Measurements from ENCODE around the gene MTHFS.

The MTHFS gene

DNA sequence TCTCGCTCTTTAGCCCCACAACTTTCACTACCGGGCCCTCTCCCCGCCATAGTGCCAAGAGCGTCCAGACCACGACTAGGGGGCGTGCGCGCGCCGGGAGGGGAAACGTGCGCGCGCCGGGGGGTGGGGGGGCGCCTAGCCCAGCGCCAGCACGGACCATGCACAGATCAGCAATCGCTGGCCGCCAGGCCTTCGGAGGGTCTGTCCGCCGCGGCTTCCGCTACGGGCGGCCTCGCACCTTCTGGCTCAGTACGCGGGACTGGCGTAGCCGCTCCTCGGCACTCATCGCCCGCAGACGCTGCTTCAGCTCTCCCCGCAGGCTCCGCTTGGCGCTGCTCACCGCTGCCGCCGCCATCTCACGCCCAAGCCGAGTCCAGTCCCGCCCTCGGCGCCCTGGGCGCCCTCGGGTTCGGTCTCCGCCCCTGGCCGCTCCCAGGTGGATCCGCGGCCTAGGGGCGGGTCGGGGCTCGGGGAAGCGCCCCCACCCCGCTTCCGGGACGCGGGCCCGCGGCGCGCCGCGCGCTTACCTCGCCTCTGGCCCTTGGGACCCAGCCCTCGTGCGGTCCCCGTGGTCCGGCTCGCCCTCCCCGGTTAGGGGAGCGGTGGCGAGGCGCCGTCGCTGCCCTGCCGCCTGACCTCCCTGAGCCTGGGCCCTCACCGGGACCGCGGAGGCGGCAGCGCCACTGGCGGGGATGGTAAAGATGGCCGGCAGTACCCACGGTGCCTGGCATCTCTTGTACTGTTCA is at the start of gene MTHFS:
TSS of gene MTHFS (minus strand) at position 381 of the 746 bp plus-strand sequence. CDS start at position 355, 26 bp downstream.
- peak; percentile 47 for TF ChIP-seq CTCF (IDR thresholded peaks at IDR 0.05)
- peak within 1 kb of the TSS; percentile 96 for H3K27ac ChIP-seq
- no peaks in the 10 kb centered on the region for H3K27me3 ChIP-seq (ENCODE audit: control insufficient read depth, insufficient read depth, low read length)
- H3K9me3 ChIP-seq (ENCODE audit: control insufficient read depth, low read length), result no peaks in the 10 kb centered on the region
- H2AFZ ChIP-seq, result peak within 1 kb of the TSS; percentile 91
- peaks cover 5% of the 10 kb centered on the region for H3K79me2 ChIP-seq
- no peaks in the 10 kb centered on the region for H3K36me3 ChIP-seq (ENCODE audit: control insufficient read depth, insufficient read depth, low read length)
- peaks cover 7% of the 10 kb centered on the region for H3K4me1 ChIP-seq
- H3K4me2 ChIP-seq (ENCODE audit: low read length), result peak within 1 kb of the TSS; percentile 93
- H3K4me3 ChIP-seq (ENCODE audit: low read depth, low read length), result peak within 1 kb of the TSS; percentile 80
- H3K9ac ChIP-seq, result peak within 1 kb of the TSS; percentile 89

DNA sequence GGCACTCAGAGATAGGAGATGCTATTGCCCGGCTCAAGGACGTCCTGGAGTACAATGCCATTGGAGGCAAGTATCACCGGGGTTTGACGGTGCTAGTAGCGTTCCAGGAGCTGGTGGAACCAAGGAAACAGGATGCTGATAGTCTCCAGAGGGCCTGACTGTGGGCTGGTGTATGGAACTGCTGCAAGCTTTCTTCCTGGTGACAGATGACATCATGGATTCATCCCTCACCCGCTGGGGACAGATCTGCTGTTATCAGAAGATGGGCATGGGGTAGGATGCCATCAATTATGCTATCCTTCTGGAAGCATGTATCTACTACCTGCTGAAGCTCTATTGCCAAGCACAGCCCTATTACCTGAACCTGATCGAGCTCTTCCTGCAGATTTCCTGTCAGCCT is 47.8 kb upstream of the MTHFS start:
- no peaks in the 10 kb centered on the region for H3K27me3 ChIP-seq (ENCODE audit: control insufficient read depth, insufficient read depth, low read length)
- H2AFZ ChIP-seq, result no peak overlapping the region
- TF ChIP-seq CTCF (IDR thresholded peaks at IDR 0.05), result no peak
- H3K36me3 ChIP-seq (ENCODE audit: control insufficient read depth, insufficient read depth, low read length), result no peaks in the 10 kb centered on the region
- H3K79me2 ChIP-seq, result no peaks in the 10 kb centered on the region
- H3K9ac ChIP-seq, result no peak overlapping the region
- no peaks in the 10 kb centered on the region for H3K4me1 ChIP-seq
- no peak overlapping the region for H3K4me3 ChIP-seq (ENCODE audit: low read depth, low read length)
- no peak overlapping the region for H3K27ac ChIP-seq
- no peak overlapping the region for H3K4me2 ChIP-seq (ENCODE audit: low read length)
- no peaks in the 10 kb centered on the region for H3K9me3 ChIP-seq (ENCODE audit: control insufficient read depth, low read length)

DNA sequence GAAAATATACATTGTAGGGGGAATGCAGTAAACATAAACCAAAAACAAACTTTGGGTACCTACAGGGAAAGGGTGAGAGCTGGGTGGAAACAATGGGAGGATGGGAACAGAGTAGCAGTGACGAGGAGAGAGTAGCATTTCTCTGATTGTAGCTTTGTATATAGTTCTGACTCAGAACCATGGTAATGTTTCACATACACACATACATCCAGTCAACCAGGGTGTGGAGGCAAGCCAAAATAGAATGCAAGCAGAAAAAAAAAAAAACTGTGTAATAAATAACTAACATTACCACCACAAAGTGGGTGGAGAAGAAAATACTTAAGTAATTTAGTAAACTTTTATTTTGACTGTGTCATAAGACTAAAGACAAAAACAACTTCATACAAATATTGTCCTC is 47.0 kb upstream of the MTHFS start:
- Histone ChIP-seq H3K79me2 (no peaks in the 10 kb centered on the region), H3K27me3 (ENCODE audit: control insufficient read depth, insufficient read depth, low read length) (no peaks in the 10 kb centered on the region), H3K4me2 (ENCODE audit: low read length) (no peak overlapping the region), H3K4me3 (ENCODE audit: low read depth, low read length) (no peak overlapping the region), H3K9me3 (ENCODE audit: control insufficient read depth, low read length) (no peaks in the 10 kb centered on the region), H3K36me3 (ENCODE audit: control insufficient read depth, insufficient read depth, low read length) (no peaks in the 10 kb centered on the region), H3K27ac (no peak overlapping the region), H2AFZ (no peak overlapping the region), H3K9ac (no peak overlapping the region), H3K4me1 (no peaks in the 10 kb centered on the region)
- no peak for TF ChIP-seq CTCF (IDR thresholded peaks at IDR 0.05)

GRCh38 chr15:79942741-79943481 is 46.1 kb upstream of the MTHFS start:
- H3K4me3 ChIP-seq (ENCODE audit: low read depth, low read length), result no peak overlapping the region
- no peaks in the 10 kb centered on the region for H3K79me2 ChIP-seq
- H3K27me3 ChIP-seq (ENCODE audit: control insufficient read depth, insufficient read depth, low read length), result no peaks in the 10 kb centered on the region
- TF ChIP-seq CTCF (IDR thresholded peaks at IDR 0.05), result no peak
- no peaks in the 10 kb centered on the region for H3K9me3 ChIP-seq (ENCODE audit: control insufficient read depth, low read length)
- H3K9ac ChIP-seq, result no peak overlapping the region
- no peak overlapping the region for H3K4me2 ChIP-seq (ENCODE audit: low read length)
- no peak overlapping the region for H3K27ac ChIP-seq
- no peaks in the 10 kb centered on the region for H3K36me3 ChIP-seq (ENCODE audit: control insufficient read depth, insufficient read depth, low read length)
- no peaks in the 10 kb centered on the region for H3K4me1 ChIP-seq
- H2AFZ ChIP-seq, result no peak overlapping the region
